GM23338 (cell line): ENCODE measurements around the gene CPT2. TPM values are rescaled to one million over a fixed set of nuclear protein-coding genes. Genes with fewer than 3 reads are reported as not detected.

Source experiments
- ATAC-seq: fragments of 200-7000 bp; cut with Tn5 transposase; 3 replicates; pipeline ENCODE4 v1.9.1; 2020
- DNase-seq: peaks from one replicate; pipeline ENCODE4 v3.0.0-alpha.2; 2015; ENCODE audit warnings: low spot score
- H2AFZ ChIP-seq: fragments of 200-600 bp; sonication (generic); 2 replicates; pipeline ENCODE4 v1.8.0; 2016; ENCODE audit warnings: antibody characterized with exemption, mild to moderate bottlenecking, moderate library complexity
- H3F3A ChIP-seq: fragments of 200-600 bp; sonication (generic); replicated peaks from 2 replicates; pipeline ENCODE4 v1.8.0; 2017; ENCODE audit warnings: antibody characterized with exemption, mixed run types, low read depth
- H3K27ac ChIP-seq: fragments of 200-600 bp; sonication (generic); 2 replicates; pipeline ENCODE4 v1.6.1; 2016; ENCODE audit warnings: low read depth
- H3K27me3 ChIP-seq: fragments of 200-600 bp; sonication (generic); 2 replicates; pipeline ENCODE4 v1.8.0; 2016; ENCODE audit warnings: mild to moderate bottlenecking, mixed run types, moderate library complexity; ENCODE audit not compliant: insufficient read depth
- H3K36me3 ChIP-seq: fragments of 200-600 bp; sonication (generic); 2 replicates; pipeline ENCODE4 v1.8.0; 2016; ENCODE audit warnings: mild to moderate bottlenecking; ENCODE audit not compliant: insufficient read depth
- H3K4me1 ChIP-seq: fragments of 200-600 bp; sonication (generic); 2 replicates; pipeline ENCODE4 v1.8.0; 2016; ENCODE audit warnings: mild to moderate bottlenecking, moderate library complexity; ENCODE audit not compliant: insufficient read depth
- H3K4me2 ChIP-seq: fragments of 200-600 bp; sonication (generic); 2 replicates; pipeline ENCODE4 v1.7.1; 2017; ENCODE audit warnings: mixed run types
- H3K4me3 ChIP-seq: fragments of 200-600 bp; sonication (generic); 2 replicates; pipeline ENCODE4 v1.6.1; 2016; ENCODE audit warnings: mixed run types
- H3K79me2 ChIP-seq: fragments of 200-600 bp; sonication (generic); replicated peaks from 2 replicates; pipeline ENCODE4 v1.8.0; 2017; ENCODE audit warnings: mild to moderate bottlenecking; ENCODE audit not compliant: insufficient read depth
- H3K9me2 ChIP-seq: fragments of 200-600 bp; sonication (generic); 2 replicates; pipeline ENCODE4 v1.8.0; 2017; ENCODE audit not compliant: insufficient read depth
- H4K20me1 ChIP-seq: fragments of 200-600 bp; sonication (generic); replicated peaks from 2 replicates; pipeline ENCODE4 v1.8.0; 2017; ENCODE audit warnings: mild to moderate bottlenecking; ENCODE audit not compliant: insufficient read depth
- H3K27ac Mint-ChIP-seq: 2 replicates; pipeline ENCODE4 v1.8.0; 2020; ENCODE audit warnings: inconsistent platforms, mild to moderate bottlenecking, moderate library complexity, mixed read lengths
- H3K27me3 Mint-ChIP-seq: 3 replicates; pipeline ENCODE4 v1.8.0; 2022; ENCODE audit warnings: low read depth, mild to moderate bottlenecking, moderate library complexity, mixed read lengths, inconsistent platforms; ENCODE audit not compliant: insufficient read depth, poor library complexity
- H3K36me3 Mint-ChIP-seq: 3 replicates; pipeline ENCODE4 v1.8.0; 2021; ENCODE audit warnings: low read depth, mild to moderate bottlenecking, inconsistent platforms, moderate library complexity, mixed read lengths
- H3K4me1 Mint-ChIP-seq: 3 replicates; pipeline ENCODE4 v1.8.0; 2020; ENCODE audit warnings: mild to moderate bottlenecking, inconsistent platforms, mixed read lengths
- H3K4me3 Mint-ChIP-seq: 3 replicates; pipeline ENCODE4 v1.8.0; 2021; ENCODE audit warnings: moderate library complexity, mild to moderate bottlenecking, inconsistent platforms, mixed read lengths
- H3K9me3 Mint-ChIP-seq: 3 replicates; pipeline ENCODE4 v1.8.0; 2020; ENCODE audit warnings: moderate library complexity, mild to moderate bottlenecking, inconsistent platforms, mixed read lengths
- CREB1 ChIP-seq: fragments of 250-450 bp; sonication (Bioruptor Pico); IDR thresholded peaks from 2 replicates; pipeline ENCODE4 v1.5.0; 2020; ENCODE audit warnings: low read depth, mild to moderate bottlenecking, moderate library complexity
- CTCF ChIP-seq, 2 experiments: fragments of 200-600 bp in 1 of 2; sonication (generic) in 1 of 2; conservative IDR thresholded peaks; 2 replicates each; pipeline versions ENCODE4 v1.5.1 to v1.6.1; 2016 to 2017; ENCODE audit warnings: antibody characterized with exemption in 2 of 2, low read depth in 2 of 2, mild to moderate bottlenecking in 2 of 2, moderate library complexity in 1 of 2
- EZH2 ChIP-seq: fragments of 200-600 bp; sonication (generic); IDR thresholded peaks from one replicate; pipeline ENCODE4 v1.8.0; 2017; ENCODE audit warnings: antibody characterized with exemption, mild to moderate bottlenecking, low read depth; ENCODE audit not compliant: unreplicated experiment
- EZH2phosphoT487 ChIP-seq: fragments of 200-600 bp; sonication (generic); IDR thresholded peaks from one replicate; pipeline ENCODE4 v1.8.1; 2018; ENCODE audit warnings: antibody characterized with exemption; ENCODE audit not compliant: unreplicated experiment
- JUNB ChIP-seq: IDR thresholded peaks from one replicate; pipeline ENCODE4 v1.6.1; 2016; ENCODE audit warnings: antibody characterized with exemption; ENCODE audit not compliant: unreplicated experiment
- NANOG ChIP-seq: IDR thresholded peaks from 2 replicates; pipeline ENCODE4 v1.6.1; 2016; ENCODE audit warnings: antibody characterized with exemption, borderline replicate concordance
- STAT1 ChIP-seq: IDR thresholded peaks from one replicate; pipeline ENCODE4 v1.6.1; 2016; ENCODE audit warnings: antibody characterized with exemption; ENCODE audit not compliant: unreplicated experiment
- ZNF114 ChIP-seq: fragments of 250-450 bp; sonication (Bioruptor Pico); IDR thresholded peaks from 2 replicates; pipeline ENCODE4 v1.5.0; 2020; ENCODE audit warnings: mild to moderate bottlenecking, moderate library complexity
- ZNF331 ChIP-seq: fragments of 250-450 bp; sonication (Bioruptor Pico); IDR thresholded peaks from 2 replicates; pipeline ENCODE4 v1.5.0; 2020; ENCODE audit warnings: low read depth, mild to moderate bottlenecking, moderate library complexity
- polyA plus RNA-seq: library from polyadenylated mRNA; unstranded; fragments of >200 nt; fragmentation: Nextera tagmentation; extraction: Ambion mirVana; gene quantifications from 2 replicates; pipeline ENCODE4 v1.2.1, GENCODE V29; 2016
- total RNA-seq: library from RNA; depleted of rRNA; stranded (reverse); fragments of >200 nt; shearing (Covaris generic); gene quantifications from 2 replicates; pipeline ENCODE4 v1.2.3, GENCODE V29; 2014
- TF ChIP-seq, protein P1 (sequence below): fragments of 250-450 bp; sonication (Bioruptor Pico); IDR thresholded peaks from 2 replicates; pipeline ENCODE4 v1.5.0; 2020; ENCODE audit warnings: mild to moderate bottlenecking, moderate library complexity

Gene CPT2
- total and polyA plus RNA-seq, 2 experiments from 2014 or later, result 11.2 to 30.6 TPM

DNA sequence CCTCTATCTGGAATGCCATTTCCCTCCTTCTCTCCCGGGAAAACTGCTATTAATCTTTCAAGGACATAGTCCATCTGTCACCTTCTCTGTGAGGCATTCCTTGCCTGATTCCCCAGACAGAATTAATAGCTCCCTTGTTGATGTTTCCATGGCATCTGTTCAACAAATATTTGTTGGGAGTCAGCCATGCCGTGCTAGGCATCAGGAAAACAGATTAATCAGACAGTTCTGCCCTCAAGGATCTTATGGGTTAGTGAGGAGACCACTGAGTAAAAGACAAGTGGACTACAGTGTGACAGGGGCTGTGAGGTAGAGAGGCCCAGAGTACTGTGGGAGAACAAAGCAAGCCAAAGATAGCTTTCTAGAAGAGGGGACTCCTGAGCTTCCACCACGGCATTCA, 53.1 kb downstream of the CPT2 start:
- no peaks in the 10 kb centered on the region for H3K9me2 ChIP-seq
- no peak overlapping the region for H3K27ac ChIP-seq
- no peak overlapping the region for H3K27ac Mint-ChIP-seq

More for the DNA sequence above, 53.1 kb downstream of the CPT2 start:
- DNase-seq, result no peak
- Histone ChIP-seq H3K4me3 (no peak overlapping the region), H3K4me1 (no peaks in the 10 kb centered on the region), H2AFZ (no peak overlapping the region), H3K27me3 (no peaks in the 10 kb centered on the region), H3K79me2 (no peaks in the 10 kb centered on the region), H4K20me1 (peaks cover 15% of the 10 kb centered on the region), H3K36me3 (peaks cover 79% of the 10 kb centered on the region), H3K4me2 (no peak overlapping the region), H3F3A (peaks cover 8% of the 10 kb centered on the region; the same call in 1 of the 2 replicates)
- Mint-ChIP-seq H3K9me3 (no peaks in the 10 kb centered on the region), H3K4me3 (no peak overlapping the region), H3K36me3 (peaks cover 86% of the 10 kb centered on the region), H3K27me3 (peaks cover 6% of the 10 kb centered on the region), H3K4me1 (no peaks in the 10 kb centered on the region; the same call in 2 of the 3 replicates)
- TF ChIP-seq EZH2phosphoT487, result no peak
- TF ChIP-seq JUNB, result no peak
- no peak for TF ChIP-seq CREB1 (CRISPR knock-in tag)
- TF ChIP-seq ZNF114 (CRISPR knock-in tag), result no peak
- no peak for TF ChIP-seq EZH2
- TF ChIP-seq NANOG, result no peak
- TF ChIP-seq CTCF (conservative IDR thresholded peaks at IDR 0.05; ENCODE audit: low read depth in 2 of 2), result no peak
- TF ChIP-seq, protein P1, sequence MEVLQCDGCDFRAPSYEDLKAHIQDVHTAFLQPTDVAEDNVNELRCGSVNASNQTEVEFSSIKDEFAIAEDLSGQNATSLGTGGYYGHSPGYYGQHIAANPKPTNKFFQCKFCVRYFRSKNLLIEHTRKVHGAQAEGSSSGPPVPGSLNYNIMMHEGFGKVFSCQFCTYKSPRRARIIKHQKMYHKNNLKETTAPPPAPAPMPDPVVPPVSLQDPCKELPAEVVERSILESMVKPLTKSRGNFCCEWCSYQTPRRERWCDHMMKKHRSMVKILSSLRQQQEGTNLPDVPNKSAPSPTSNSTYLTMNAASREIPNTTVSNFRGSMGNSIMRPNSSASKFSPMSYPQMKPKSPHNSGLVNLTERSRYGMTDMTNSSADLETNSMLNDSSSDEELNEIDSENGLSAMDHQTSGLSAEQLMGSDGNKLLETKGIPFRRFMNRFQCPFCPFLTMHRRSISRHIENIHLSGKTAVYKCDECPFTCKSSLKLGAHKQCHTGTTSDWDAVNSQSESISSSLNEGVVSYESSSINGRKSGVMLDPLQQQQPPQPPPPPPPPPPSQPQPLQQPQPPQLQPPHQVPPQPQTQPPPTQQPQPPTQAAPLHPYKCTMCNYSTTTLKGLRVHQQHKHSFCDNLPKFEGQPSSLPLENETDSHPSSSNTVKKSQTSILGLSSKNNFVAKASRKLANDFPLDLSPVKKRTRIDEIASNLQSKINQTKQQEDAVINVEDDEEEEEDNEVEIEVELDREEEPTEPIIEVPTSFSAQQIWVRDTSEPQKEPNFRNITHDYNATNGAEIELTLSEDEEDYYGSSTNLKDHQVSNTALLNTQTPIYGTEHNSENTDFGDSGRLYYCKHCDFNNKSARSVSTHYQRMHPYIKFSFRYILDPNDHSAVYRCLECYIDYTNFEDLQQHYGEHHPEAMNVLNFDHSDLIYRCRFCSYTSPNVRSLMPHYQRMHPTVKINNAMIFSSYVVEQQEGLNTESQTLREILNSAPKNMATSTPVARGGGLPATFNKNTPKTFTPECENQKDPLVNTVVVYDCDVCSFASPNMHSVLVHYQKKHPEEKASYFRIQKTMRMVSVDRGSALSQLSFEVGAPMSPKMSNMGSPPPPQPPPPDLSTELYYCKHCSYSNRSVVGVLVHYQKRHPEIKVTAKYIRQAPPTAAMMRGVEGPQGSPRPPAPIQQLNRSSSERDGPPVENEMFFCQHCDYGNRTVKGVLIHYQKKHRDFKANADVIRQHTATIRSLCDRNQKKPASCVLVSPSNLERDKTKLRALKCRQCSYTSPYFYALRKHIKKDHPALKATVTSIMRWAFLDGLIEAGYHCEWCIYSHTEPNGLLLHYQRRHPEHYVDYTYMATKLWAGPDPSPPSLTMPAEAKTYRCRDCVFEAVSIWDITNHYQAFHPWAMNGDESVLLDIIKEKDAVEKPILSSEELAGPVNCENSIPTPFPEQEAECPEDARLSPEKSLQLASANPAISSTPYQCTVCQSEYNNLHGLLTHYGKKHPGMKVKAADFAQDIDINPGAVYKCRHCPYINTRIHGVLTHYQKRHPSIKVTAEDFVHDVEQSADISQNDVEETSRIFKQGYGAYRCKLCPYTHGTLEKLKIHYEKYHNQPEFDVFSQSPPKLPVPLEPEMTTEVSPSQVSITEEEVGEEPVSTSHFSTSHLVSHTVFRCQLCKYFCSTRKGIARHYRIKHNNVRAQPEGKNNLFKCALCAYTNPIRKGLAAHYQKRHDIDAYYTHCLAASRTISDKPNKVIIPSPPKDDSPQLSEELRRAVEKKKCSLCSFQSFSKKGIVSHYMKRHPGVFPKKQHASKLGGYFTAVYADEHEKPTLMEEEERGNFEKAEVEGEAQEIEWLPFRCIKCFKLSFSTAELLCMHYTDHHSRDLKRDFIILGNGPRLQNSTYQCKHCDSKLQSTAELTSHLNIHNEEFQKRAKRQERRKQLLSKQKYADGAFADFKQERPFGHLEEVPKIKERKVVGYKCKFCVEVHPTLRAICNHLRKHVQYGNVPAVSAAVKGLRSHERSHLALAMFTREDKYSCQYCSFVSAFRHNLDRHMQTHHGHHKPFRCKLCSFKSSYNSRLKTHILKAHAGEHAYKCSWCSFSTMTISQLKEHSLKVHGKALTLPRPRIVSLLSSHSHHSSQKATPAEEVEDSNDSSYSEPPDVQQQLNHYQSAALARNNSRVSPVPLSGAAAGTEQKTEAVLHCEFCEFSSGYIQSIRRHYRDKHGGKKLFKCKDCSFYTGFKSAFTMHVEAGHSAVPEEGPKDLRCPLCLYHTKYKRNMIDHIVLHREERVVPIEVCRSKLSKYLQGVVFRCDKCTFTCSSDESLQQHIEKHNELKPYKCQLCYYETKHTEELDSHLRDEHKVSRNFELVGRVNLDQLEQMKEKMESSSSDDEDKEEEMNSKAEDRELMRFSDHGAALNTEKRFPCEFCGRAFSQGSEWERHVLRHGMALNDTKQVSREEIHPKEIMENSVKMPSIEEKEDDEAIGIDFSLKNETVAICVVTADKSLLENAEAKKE (CRISPR knock-in tag), result no peak
- TF ChIP-seq STAT1, result no peak
- TF ChIP-seq ZNF331 (CRISPR knock-in tag), result no peak
- no peak for ATAC-seq
